GM12865 (cell line): ENCODE measurements around the gene AHCYL1.

ENCODE experiments used
- DNase-seq: peaks from one replicate; pipeline ENCODE4 v3.0.0; 2010; ENCODE audit warnings: low read depth
- H3K4me3 ChIP-seq: 2 replicates; pipeline ENCODE4 v1.5.1; 2011; ENCODE audit warnings: mild to moderate bottlenecking, low read depth, low read length, control low read depth
- TF ChIP-seq, protein P1 (sequence below): IDR thresholded peaks from 2 replicates; pipeline ENCODE4 v1.5.1; 2011; ENCODE audit warnings: low read length, control low read depth, low read depth, inconsistent platforms; ENCODE audit not compliant: insufficient read depth; ENCODE audit errors: missing control alignments

AHCYL1 gene

GRCh38 chr1:109975718-109976117 is 8.8 kb upstream of the AHCYL1 start:
- TF ChIP-seq, protein P1, sequence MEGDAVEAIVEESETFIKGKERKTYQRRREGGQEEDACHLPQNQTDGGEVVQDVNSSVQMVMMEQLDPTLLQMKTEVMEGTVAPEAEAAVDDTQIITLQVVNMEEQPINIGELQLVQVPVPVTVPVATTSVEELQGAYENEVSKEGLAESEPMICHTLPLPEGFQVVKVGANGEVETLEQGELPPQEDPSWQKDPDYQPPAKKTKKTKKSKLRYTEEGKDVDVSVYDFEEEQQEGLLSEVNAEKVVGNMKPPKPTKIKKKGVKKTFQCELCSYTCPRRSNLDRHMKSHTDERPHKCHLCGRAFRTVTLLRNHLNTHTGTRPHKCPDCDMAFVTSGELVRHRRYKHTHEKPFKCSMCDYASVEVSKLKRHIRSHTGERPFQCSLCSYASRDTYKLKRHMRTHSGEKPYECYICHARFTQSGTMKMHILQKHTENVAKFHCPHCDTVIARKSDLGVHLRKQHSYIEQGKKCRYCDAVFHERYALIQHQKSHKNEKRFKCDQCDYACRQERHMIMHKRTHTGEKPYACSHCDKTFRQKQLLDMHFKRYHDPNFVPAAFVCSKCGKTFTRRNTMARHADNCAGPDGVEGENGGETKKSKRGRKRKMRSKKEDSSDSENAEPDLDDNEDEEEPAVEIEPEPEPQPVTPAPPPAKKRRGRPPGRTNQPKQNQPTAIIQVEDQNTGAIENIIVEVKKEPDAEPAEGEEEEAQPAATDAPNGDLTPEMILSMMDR, result no peak
- DNase-seq, result no peak
- no peak overlapping the region for H3K4me3 ChIP-seq

GRCh38 chr1:109976762-109977161 is 7.8 kb upstream of the AHCYL1 start:
- no peak for DNase-seq
- TF ChIP-seq, protein P1, result no peak
- H3K4me3 ChIP-seq, result no peak overlapping the region

DNA sequence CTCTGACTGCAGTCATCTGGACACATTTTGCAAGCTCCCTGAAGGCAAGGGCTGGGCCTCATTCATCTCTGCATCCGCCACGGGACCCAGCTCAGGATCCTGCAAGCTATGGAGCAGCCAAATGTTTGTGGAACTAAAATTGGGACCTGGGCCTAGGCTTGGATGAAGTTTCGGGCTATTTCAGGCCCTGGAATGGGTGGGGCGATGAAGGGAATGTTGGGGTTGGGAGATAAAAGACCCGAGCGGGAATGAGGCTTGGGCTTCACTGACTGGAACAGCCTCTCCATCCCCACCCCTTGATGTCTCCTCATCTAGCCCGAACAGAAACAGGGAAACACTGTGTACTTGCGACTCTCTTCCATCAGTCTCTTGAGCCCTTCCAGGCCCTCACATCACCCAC is 7.3 kb upstream of the AHCYL1 start:
- TF ChIP-seq, protein P1, result no peak
- no peak for DNase-seq
- H3K4me3 ChIP-seq, result no peak overlapping the region

DNA sequence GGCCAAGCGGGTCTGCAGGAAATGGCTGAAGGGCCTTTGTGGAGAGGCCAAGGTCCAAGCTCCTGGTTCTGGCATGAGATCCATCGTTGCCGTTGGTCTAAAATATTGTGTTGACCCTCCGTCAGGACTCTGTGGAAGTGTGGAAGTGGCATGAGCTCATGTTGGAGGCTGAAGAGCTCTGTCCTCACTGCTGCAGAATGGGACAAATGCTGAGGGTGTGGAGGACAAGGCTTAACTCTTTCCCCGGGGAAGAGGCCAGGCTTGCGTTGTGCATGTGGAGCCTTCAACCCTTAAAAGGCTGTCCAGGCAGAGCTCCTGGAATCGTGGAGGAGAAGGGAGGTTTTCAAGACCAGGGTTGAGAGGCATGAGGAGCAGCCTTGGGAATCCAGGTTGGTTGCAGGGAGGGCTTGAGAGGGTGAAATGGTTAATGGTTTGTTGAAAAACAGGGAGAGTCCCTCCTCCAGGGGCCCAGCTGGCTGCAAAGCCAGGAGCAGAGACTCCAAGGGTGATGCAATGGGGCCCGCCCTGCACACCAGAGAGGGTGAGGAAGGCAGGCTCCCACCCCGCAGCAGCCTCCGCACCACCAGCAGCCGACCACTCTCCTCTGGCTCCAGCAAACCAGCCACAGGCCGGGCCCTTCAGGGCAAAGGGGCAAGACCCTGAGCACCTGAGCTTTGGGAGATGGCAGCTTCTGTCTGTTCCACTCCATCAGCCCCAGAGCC is 6.7 kb upstream of the AHCYL1 start:
- DNase-seq, result no peak
- TF ChIP-seq, protein P1, result no peak
- H3K4me3 ChIP-seq, result no peak overlapping the region

GRCh38 chr1:109978761-109979488 is 5.6 kb upstream of the AHCYL1 start:
- TF ChIP-seq, protein P1, result no peak
- DNase-seq, result no peak
- H3K4me3 ChIP-seq, result no peak overlapping the region

- no peak overlapping the region for H3K4me3 ChIP-seq
- no peak for DNase-seq
- TF ChIP-seq, protein P1, result no peak
Observed at GRCh38 chr1:109979489-109980091, 5.0 kb upstream of the AHCYL1 start.
